Activated CD4-positive, alpha-beta T cell treated with anti-CD3 and anti-CD28 coated beads, Interleukin-2, amount 50 U/mL, for 24 hours (primary cell): ENCODE data around the gene DCDC2C.

ENCODE experiments used
- DNase-seq, 2 donors: peaks; one replicate each; pipeline ENCODE4 v3.0.0-alpha.2; 2020; ENCODE audit warnings: low read depth in 1 of 2, low spot score in 1 of 2

DCDC2C gene

DNA sequence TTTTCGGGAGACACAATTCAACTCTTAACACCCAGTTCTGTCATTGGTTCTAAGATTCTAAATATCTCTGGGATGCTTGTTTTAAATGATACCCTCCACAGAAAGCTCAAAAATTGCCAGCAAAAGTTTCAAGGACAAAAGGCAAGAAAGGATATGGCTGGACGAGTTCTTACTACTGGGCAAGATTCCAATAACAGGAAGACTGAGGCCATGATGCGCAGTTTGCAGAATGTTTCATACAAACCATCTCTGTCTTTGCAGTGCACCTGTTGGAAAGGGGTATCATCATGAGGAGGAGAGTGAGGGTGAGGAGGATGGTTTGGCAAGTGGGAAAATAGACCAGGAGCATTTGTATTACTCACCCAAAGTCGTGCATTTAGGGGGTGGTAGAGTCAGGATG, 172.8 kb downstream of the DCDC2C start:
- DNase-seq = no peak

DNA sequence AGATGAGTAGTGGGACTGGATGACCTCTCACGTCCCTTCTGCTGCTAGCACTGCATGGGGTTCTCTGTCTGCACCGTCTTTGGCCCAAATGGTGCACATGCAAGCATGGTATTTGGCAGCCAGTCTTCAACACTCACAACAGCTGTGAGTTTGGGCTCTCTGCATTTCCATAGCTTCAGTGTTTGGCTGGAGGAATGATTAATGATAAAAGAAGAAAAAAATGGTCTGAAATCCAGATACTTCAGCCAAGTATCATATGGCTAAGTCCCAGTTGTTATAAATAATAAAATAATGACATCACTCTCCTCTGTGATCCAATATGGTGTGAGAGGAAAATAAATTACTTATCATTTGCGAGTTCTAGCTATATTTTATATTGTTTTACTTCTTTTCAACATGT, 173.3 kb downstream of the DCDC2C start:
- DNase-seq = no peak

DNA sequence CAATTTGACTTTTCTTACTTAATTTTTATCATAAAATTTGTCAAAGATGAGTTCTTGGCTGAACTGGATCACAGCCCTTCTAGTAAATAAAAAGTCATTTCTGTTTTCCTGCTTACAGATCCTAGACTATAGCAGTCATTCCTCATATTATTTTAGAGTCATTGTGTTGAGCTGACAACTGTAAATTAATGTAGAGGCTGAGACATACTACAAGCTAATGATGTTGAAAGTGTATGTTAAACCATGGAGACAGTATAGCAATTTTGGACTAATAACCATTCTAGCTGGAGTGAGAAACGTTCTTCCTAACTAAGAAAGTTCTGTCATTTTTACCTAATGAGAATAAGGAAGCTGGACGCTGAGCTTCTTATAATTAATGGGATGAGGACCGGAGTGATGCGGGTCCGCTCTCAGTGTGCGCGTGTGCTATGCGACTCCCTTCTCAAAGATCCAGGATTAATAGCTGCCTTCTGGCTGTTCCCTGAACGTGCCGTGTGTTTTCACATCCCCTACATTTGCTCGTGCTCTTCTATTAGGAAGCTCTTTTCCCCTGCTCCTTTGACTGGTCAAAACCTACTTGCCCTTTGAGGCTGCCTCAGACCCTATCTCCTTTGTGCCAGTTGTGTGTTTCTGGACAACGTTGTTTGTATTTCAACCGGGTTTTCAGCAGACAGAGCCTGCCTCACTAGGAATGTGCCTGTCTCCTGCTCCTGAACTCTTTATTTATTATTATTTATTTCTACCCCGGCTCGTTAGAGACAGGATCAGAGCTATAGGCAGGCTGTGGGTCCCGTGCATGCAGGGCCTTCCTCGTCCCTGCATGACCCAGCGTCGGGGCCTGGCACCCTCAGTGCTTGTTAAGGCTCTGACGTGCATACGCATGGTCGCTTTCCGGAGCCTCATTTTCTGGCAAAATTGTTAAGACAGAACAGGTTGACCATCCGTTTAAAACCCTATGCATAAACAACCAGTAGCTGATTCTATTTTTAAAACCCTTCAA, 182.6 kb downstream of the DCDC2C start:
- DNase-seq = no peak

DNA sequence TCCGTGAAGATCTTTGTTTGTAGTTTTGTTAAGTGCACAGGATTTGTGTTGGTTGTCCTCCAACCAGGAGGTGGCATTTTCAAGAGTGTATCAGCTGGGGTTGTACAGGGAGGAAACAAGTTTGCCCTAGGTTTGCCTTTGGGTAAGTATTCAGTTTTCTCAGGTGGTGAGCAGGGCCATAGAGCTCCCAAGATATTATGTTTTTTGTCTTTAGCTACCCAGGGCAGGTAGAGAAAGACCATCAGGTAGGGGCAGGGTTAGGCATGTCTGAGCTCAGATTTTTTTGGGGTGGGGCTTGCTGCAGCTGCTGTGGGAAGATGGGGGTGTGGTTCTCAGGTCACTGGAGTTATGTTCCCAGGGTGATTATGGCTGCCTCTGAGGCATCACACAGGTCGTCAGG, 191.6 kb downstream of the DCDC2C start:
- DNase-seq = no peak
